H1 (cell line): ENCODE data around the gene INSIG1. TPM values are rescaled to one million over a fixed set of nuclear protein-coding genes. Genes with fewer than 3 reads are reported as not detected.

Source experiments
- BACH1 ChIP-seq: IDR thresholded peaks from 2 replicates; pipeline ENCODE4 v1.6.1; 2012; ENCODE audit warnings: low read length, improper control_type of control experiment
- E2F6 ChIP-seq: IDR thresholded peaks from 2 replicates; pipeline ENCODE4 v1.6.1; 2012; ENCODE audit warnings: inconsistent platforms
- EP300 ChIP-seq, 2 experiments: IDR thresholded peaks; 1 replicate in 1 of 2; 2 replicates in 1 of 2; pipeline ENCODE4 v1.6.1; 2011 to 2012; ENCODE audit warnings: low read depth in 2 of 2, low read length in 2 of 2, mild to moderate bottlenecking in 2 of 2, borderline replicate concordance in 1 of 2, inconsistent platforms in 1 of 2, moderate library complexity in 1 of 2
- JUND ChIP-seq: IDR thresholded peaks from 2 replicates; pipeline ENCODE4 v1.6.1; 2011; ENCODE audit warnings: mild to moderate bottlenecking, improper control_type of control experiment, low read length
- POLR2AphosphoS5 ChIP-seq: IDR thresholded peaks from 2 replicates; pipeline ENCODE4 v1.6.1; 2011; ENCODE audit warnings: low read depth, low read length
- RBBP5 ChIP-seq: IDR thresholded peaks from 2 replicates; pipeline ENCODE4 v1.7.1; 2012; ENCODE audit warnings: low read depth, mild to moderate bottlenecking, inconsistent platforms, low read length, moderate library complexity, borderline replicate concordance
- SIN3A ChIP-seq, 2 experiments: IDR thresholded peaks in 1 of 2; conservative IDR thresholded peaks in 1 of 2; 2 replicates each; pipeline ENCODE4 v1.6.1; 2011 to 2012; ENCODE audit warnings: low read length in 2 of 2, improper control_type of control experiment in 1 of 2, low read depth in 1 of 2, mild to moderate bottlenecking in 1 of 2
- polyA plus RNA-seq, 7 experiments: library from polyadenylated mRNA; depleted of rRNA in 3 of 7; stranded (reverse) in 5 of 7; unstranded in 2 of 7; fragments of >200 nt in 5 of 7; fragments of 200-250 nt in 2 of 7; gene quantifications; 1 replicate in 5 of 7; 2 replicates in 1 of 7; 4 replicates in 1 of 7; pipeline versions ENCODE4 v1.2.1 to v1.2.3, GENCODE V29; 2011 to 2013; ENCODE audit warnings: missing spikeins in 2 of 7, mixed read lengths in 2 of 7
- total RNA-seq: library from RNA; stranded (reverse); fragmentation: NEBNext Ultra II Directional; extraction: Animal tissue kit (Norgen Biotek cat#: 25700); gene quantifications from 2 replicates; pipeline ENCODE4 v1.2.1, GENCODE V29; 2021

INSIG1 gene
- total and polyA plus RNA-seq, 2 of the 8 experiments (the other 6 are each of a cell fraction or from before 2014, with no cell fraction given): 40.0 to 58.4 TPM

- no peak for TF ChIP-seq E2F6
- no peak for TF ChIP-seq SIN3A (conservative IDR thresholded peaks at IDR 0.05 in 1 of 2, IDR thresholded peaks at IDR 0.05 in 1 of 2; ENCODE audit: low read depth in 1 of 2, low read length in 2 of 2)
- no peak for TF ChIP-seq EP300 (IDR thresholded peaks at IDR 0.05; ENCODE audit: borderline replicate concordance in 1 of 2, low read depth in 2 of 2, low read length in 2 of 2)
- no peak for TF ChIP-seq JUND
- no peak for TF ChIP-seq POLR2AphosphoS5
- no peak for TF ChIP-seq RBBP5
- no peak for TF ChIP-seq BACH1
Observed at GRCh38 chr7:155311826-155312537, 14.3 kb downstream of the INSIG1 start (continued).
